ENCODE data around the gene ACE. TPM values are rescaled to one million over a fixed set of nuclear protein-coding genes. Genes with fewer than 3 reads are reported as not detected.
A peak's percentile ranks its signal among the peaks of the same experiment; 100 is the strongest.

The ACE gene
- total and polyA plus RNA-seq, 8 donors, result 3.1 to 18.3 (median 6.4) TPM

- no peak for ATAC-seq
- FAIRE-seq, result no peak
- intact Hi-C loops (cut with DNase I), result no loop called here
Measured at GRCh38 chr17:63492940-63493339, 16.1 kb downstream of the ACE start.

DNA sequence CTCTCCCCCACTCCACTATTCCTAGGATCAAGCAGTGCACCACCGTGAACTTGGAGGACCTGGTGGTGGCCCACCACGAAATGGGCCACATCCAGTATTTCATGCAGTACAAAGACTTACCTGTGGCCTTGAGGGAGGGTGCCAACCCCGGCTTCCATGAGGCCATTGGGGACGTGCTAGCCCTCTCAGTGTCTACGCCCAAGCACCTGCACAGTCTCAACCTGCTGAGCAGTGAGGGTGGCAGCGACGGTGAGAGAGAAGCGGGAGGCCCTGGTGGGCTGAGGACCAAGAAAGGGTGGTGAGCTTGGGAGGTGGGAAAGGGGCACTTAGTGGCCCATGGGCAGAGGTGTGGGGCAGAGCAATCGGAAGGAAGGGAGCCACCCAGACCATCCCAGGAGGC is 16.6 kb downstream of the ACE start:
- WGBS, 2 donors, result 81 to 90% methylated on average over 9 of the region's 9 CpGs
- DNase-seq, result no peak
- H3K27ac ChIP-seq, result no peak overlapping the region
- intact Hi-C loops (cut with DNase I), result no loop called here
- no peaks in the 10 kb centered on the region for H3K27me3 ChIP-seq
- no peak overlapping the region for H3K4me3 ChIP-seq
- H3K36me3 ChIP-seq, result no peaks in the 10 kb centered on the region
- no peaks in the 10 kb centered on the region for H3K4me1 ChIP-seq
- H3K9me3 ChIP-seq, result no peaks in the 10 kb centered on the region
- ATAC-seq, result no peak
- FAIRE-seq, result no peak
- no peak for TF ChIP-seq CTCF (IDR thresholded peaks at IDR 0.05)

More at GRCh38 chr17:63492940-63493339, 16.1 kb downstream of the ACE start:
- 83 to 86% methylated on average over 6 of the region's 6 CpGs for WGBS, 2 donors
- Histone ChIP-seq H3K4me3 (no peak overlapping the region), H3K36me3 (no peaks in the 10 kb centered on the region), H3K9me3 (no peaks in the 10 kb centered on the region), H3K27ac (no peak overlapping the region), H3K4me1 (no peaks in the 10 kb centered on the region), H3K27me3 (no peaks in the 10 kb centered on the region)
- no peak for TF ChIP-seq CTCF (IDR thresholded peaks at IDR 0.05)
- no peak for DNase-seq

- Histone ChIP-seq H3K9me3 (no peaks in the 10 kb centered on the region), H3K4me1 (no peaks in the 10 kb centered on the region), H3K4me3 (no peak overlapping the region), H3K36me3 (no peaks in the 10 kb centered on the region), H3K27me3 (no peaks in the 10 kb centered on the region), H3K27ac (no peak overlapping the region)
- 64 to 68% methylated on average over 12 of the region's 12 CpGs for WGBS, 2 donors
- TF ChIP-seq CTCF (IDR thresholded peaks at IDR 0.05), result no peak
- peak in 1 of 4 donors; percentile 12 for ATAC-seq
- FAIRE-seq, result no peak
- intact Hi-C loops (cut with DNase I), result no loop called here
- no peak for DNase-seq
Measured at GRCh38 chr17:63494300-63494928, 17.6 kb downstream of the ACE start.

DNA sequence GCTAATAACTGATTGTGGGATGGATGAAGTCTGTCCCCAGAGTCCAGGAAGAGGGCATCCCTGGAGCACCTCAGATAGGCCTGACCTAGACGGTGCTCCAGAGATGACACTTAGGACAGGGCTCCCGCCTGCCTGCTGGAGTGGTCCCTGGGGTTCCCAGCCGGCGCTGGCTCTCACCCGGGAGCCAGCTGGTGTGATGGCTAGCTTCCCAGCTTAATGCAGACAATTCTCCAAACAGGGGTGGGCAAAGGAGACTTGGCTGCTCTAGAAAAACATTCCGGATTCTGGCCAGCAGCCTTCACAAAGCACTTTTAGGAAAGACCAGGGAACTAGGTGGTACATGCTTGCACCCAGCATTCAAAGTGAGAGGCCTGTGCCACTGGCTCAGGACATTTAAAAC is 18.6 kb downstream of the ACE start:
- 67 to 74% methylated on average over 6 of the region's 6 CpGs for WGBS, 2 donors
- Histone ChIP-seq H3K4me1 (no peaks in the 10 kb centered on the region), H3K9me3 (no peaks in the 10 kb centered on the region), H3K36me3 (no peaks in the 10 kb centered on the region), H3K27ac (no peak overlapping the region), H3K27me3 (no peaks in the 10 kb centered on the region), H3K4me3 (no peak overlapping the region)
- intact Hi-C loops (cut with DNase I), result no loop called here
- ATAC-seq (no peak), DNase-seq (no peak), FAIRE-seq (no peak)
- no peak for TF ChIP-seq CTCF (IDR thresholded peaks at IDR 0.05)

- Histone ChIP-seq H3K4me1 (no peaks in the 10 kb centered on the region), H3K9me3 (no peaks in the 10 kb centered on the region), H3K27me3 (no peaks in the 10 kb centered on the region), H3K36me3 (no peaks in the 10 kb centered on the region), H3K4me3 (no peak overlapping the region), H3K27ac (no peak overlapping the region)
- DNase-seq (no peak), FAIRE-seq (no peak), ATAC-seq (no peak)
- 86 to 87% methylated on average over 12 of the region's 12 CpGs for whole genome bisulfite sequencing, 2 donors
- intact Hi-C loops (cut with DNase I), result no loop called here
- no peak for TF ChIP-seq CTCF (IDR thresholded peaks at IDR 0.05)
Measured at GRCh38 chr17:63496177-63496576, 19.3 kb downstream of the ACE start.
